Measurements from ENCODE around the gene APMAP. TPM values are rescaled to one million over a fixed set of nuclear protein-coding genes. Genes with fewer than 3 reads are reported as not detected.

Gene APMAP
- total RNA-seq, 1 experiment from 2014 or later: 92.6 TPM

Small RNA genes lying within 50 kb of the gene (small RNA-seq; reads per million reads assigned to genes)
- gene RNU6-1257P: not detected

Other genes with a start within 250 kb of the APMAP start
- gene CST7, start 43.5 kb downstream of the APMAP start, total RNA-seq (2014; rRNA removed; shearing (Covaris generic)): not detected in 2 replicates
- gene ACSS1, start 65.4 kb upstream of the APMAP start, total RNA-seq (2014; rRNA removed; shearing (Covaris generic)): 39.9 and 47.0 TPM in 2 replicates
- not detected in 2 replicates for gene VSX1, start 89.4 kb upstream of the APMAP start, total RNA-seq (2014; rRNA removed; shearing (Covaris generic))
- gene ENTPD6, start 203.0 kb upstream of the APMAP start, total RNA-seq (2014; rRNA removed; shearing (Covaris generic)): 206 and 211 TPM in 2 replicates